Ishikawa (cell line): ENCODE results near the gene ETV3.

Experiments
- CEBPB ChIP-seq: IDR thresholded peaks from 2 replicates; pipeline ENCODE4 v1.6.1; 2012
- CREB1 ChIP-seq: IDR thresholded peaks from 2 replicates; pipeline ENCODE4 v1.6.1; 2012; ENCODE audit warnings: low read depth
- EGR1 ChIP-seq: IDR thresholded peaks from 2 replicates; pipeline ENCODE4 v1.6.1; 2012
- EP300 ChIP-seq: IDR thresholded peaks from 2 replicates; pipeline ENCODE4 v1.6.1; 2012; ENCODE audit warnings: borderline replicate concordance
- FOXM1 ChIP-seq: IDR thresholded peaks from 2 replicates; pipeline ENCODE4 v1.6.1; 2012; ENCODE audit warnings: low read depth, borderline replicate concordance
- MAX ChIP-seq: IDR thresholded peaks from 2 replicates; pipeline ENCODE4 v1.6.1; 2012
- NFIC ChIP-seq: IDR thresholded peaks from 2 replicates; pipeline ENCODE4 v1.6.1; 2012
- RAD21 ChIP-seq: IDR thresholded peaks from 2 replicates; pipeline ENCODE4 v1.6.1; 2012; ENCODE audit warnings: low read depth
- TAF1 ChIP-seq: IDR thresholded peaks from 2 replicates; pipeline ENCODE4 v1.6.1; 2012; ENCODE audit warnings: low read depth, mild to moderate bottlenecking
- TCF12 ChIP-seq: IDR thresholded peaks from 2 replicates; pipeline ENCODE4 v1.6.1; 2012; ENCODE audit warnings: low read depth
- TEAD4 ChIP-seq: IDR thresholded peaks from 2 replicates; pipeline ENCODE4 v1.6.1; 2012
- YY1 ChIP-seq: IDR thresholded peaks from 2 replicates; pipeline ENCODE4 v1.6.1; 2012; ENCODE audit warnings: low read depth
- ZBTB7A ChIP-seq: IDR thresholded peaks from 2 replicates; pipeline ENCODE4 v1.6.1; 2012; ENCODE audit warnings: low read depth
- TF ChIP-seq, protein P1 (sequence below): IDR thresholded peaks from 2 replicates; pipeline ENCODE4 v1.6.1; 2012; ENCODE audit warnings: low read depth, mild to moderate bottlenecking

DNA sequence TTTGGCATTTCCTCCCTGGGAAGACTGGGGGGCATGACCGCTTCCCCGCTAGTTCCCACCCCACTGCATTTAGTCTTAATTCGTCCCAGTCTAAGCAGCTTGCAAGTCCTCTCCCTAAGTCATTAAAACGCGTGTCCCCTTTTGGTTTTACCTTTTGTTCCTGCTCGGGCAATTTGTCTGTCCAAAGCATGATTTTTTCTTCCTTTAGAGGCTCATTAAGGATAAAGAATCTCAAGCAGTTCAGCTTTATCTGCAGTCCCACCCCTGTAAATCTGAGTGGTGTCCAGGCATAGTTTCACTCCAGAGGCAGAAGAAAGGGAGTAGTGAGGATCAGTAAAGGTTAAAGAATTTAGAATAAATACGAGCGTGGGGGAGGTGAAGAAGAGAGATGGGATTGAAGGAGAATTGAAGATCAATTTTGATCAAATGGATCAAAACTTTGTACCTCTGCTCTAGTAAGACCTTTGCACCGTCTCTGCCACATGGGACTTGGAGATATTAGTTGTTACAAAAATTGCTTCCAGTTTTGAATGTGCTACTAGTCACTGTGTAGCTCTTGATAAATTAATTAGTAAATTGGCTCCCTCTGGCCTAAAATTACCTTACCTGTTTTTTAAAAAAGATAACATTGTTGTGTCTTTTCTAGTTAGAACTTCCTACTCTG is 989 bp upstream of the ETV3 start:
- TF ChIP-seq, protein P1, sequence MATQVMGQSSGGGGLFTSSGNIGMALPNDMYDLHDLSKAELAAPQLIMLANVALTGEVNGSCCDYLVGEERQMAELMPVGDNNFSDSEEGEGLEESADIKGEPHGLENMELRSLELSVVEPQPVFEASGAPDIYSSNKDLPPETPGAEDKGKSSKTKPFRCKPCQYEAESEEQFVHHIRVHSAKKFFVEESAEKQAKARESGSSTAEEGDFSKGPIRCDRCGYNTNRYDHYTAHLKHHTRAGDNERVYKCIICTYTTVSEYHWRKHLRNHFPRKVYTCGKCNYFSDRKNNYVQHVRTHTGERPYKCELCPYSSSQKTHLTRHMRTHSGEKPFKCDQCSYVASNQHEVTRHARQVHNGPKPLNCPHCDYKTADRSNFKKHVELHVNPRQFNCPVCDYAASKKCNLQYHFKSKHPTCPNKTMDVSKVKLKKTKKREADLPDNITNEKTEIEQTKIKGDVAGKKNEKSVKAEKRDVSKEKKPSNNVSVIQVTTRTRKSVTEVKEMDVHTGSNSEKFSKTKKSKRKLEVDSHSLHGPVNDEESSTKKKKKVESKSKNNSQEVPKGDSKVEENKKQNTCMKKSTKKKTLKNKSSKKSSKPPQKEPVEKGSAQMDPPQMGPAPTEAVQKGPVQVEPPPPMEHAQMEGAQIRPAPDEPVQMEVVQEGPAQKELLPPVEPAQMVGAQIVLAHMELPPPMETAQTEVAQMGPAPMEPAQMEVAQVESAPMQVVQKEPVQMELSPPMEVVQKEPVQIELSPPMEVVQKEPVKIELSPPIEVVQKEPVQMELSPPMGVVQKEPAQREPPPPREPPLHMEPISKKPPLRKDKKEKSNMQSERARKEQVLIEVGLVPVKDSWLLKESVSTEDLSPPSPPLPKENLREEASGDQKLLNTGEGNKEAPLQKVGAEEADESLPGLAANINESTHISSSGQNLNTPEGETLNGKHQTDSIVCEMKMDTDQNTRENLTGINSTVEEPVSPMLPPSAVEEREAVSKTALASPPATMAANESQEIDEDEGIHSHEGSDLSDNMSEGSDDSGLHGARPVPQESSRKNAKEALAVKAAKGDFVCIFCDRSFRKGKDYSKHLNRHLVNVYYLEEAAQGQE: no peak
- TF ChIP-seq FOXM1 (no peak), EGR1 (no peak), NFIC (no peak), EP300 (no peak), RAD21 (no peak), CEBPB (no peak), MAX (no peak), TAF1 (no peak), TEAD4 (no peak), YY1 (no peak), TCF12 (no peak), CREB1 (no peak), ZBTB7A (no peak)
